Peyer's patch (tissue), 4 donors: ENCODE results near the gene RNASEH1.

ENCODE experiments used
- POLR2A ChIP-seq, 2 donors: fragments of 450-650 bp; IDR thresholded peaks; one replicate each; pipeline ENCODE4 v1.5.1; 2017; ENCODE audit warnings: antibody characterized with exemption in 2 of 2, mild to moderate bottlenecking in 2 of 2, moderate library complexity in 2 of 2
- TF ChIP-seq, protein P1 (sequence below), 6 experiments: fragments of 450-650 bp in 4 of 6; fragments of 200-600 bp in 2 of 6; sonication (generic) in 1 of 6; IDR thresholded peaks; one replicate each; pipeline ENCODE4 v1.5.1; 2017 to 2019; ENCODE audit warnings: antibody characterized with exemption in 6 of 6, mild to moderate bottlenecking in 3 of 6, moderate library complexity in 1 of 6

DNA sequence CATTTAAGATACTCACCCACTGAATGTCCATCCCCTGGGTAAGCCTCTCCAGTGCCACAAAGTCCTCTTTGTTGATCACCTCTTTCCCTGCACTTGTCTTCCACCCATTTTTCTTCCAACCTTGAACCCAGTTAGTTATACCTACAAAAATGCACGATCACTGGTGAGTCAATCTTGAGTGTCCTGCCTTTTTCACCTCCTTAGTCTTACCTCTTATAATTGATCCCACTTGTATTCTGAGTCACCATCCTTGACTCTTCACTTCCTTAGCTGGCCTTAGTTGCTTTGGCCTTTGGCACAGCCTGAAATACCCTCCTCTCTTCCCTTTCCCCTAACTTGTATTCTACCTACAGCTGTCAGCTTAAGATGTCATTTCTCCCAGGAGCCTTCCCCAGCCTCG, 10.2 kb downstream of the RNASEH1 start:
- TF ChIP-seq, protein P1, sequence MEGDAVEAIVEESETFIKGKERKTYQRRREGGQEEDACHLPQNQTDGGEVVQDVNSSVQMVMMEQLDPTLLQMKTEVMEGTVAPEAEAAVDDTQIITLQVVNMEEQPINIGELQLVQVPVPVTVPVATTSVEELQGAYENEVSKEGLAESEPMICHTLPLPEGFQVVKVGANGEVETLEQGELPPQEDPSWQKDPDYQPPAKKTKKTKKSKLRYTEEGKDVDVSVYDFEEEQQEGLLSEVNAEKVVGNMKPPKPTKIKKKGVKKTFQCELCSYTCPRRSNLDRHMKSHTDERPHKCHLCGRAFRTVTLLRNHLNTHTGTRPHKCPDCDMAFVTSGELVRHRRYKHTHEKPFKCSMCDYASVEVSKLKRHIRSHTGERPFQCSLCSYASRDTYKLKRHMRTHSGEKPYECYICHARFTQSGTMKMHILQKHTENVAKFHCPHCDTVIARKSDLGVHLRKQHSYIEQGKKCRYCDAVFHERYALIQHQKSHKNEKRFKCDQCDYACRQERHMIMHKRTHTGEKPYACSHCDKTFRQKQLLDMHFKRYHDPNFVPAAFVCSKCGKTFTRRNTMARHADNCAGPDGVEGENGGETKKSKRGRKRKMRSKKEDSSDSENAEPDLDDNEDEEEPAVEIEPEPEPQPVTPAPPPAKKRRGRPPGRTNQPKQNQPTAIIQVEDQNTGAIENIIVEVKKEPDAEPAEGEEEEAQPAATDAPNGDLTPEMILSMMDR (IDR thresholded peaks at IDR 0.05) = no peak
- no peak for TF ChIP-seq POLR2A (IDR thresholded peaks at IDR 0.05)
